Measurements from ENCODE around the gene CTRB2.

- TF ChIP-seq CTCF (IDR thresholded peaks at IDR 0.05; ENCODE audit: control extremely low read depth in 1 of 3, insufficient read depth in 1 of 3, low read depth in 1 of 3, low read length in 3 of 3) (0 out of 4 replicates have a peak, but pooled peaks of 1 of the 3 experiments have one; percentile 5), JUN (IDR thresholded peaks at IDR 0.05; ENCODE audit: low read depth, low read length) (peak; percentile 94), TEAD4 (IDR thresholded peaks at IDR 0.05; ENCODE audit: low read depth, low read length) (peak; percentile 61; the same call in 1 of the 2 replicates), HDAC2 (IDR thresholded peaks at IDR 0.05; ENCODE audit: borderline replicate concordance in 1 of 2, low read depth in 2 of 2, low read length in 2 of 2) (no peak), ATF3 (IDR thresholded peaks at IDR 0.05; ENCODE audit: insufficient read depth, low read depth, low read length) (no peak), TAF7 (optimal IDR thresholded peaks at IDR 0.05; ENCODE audit: borderline replicate concordance, low read depth, low read length) (peak; percentile 27), MAFK (IDR thresholded peaks at IDR 0.05; ENCODE audit: low read depth, low read length) (no peak), RAD21 (IDR thresholded peaks at IDR 0.05 in 1 of 2, conservative IDR thresholded peaks at IDR 0.05 in 1 of 2; ENCODE audit: low read depth in 2 of 2, low read length in 2 of 2) (0 out of 4 replicates have a peak, but pooled peaks of 1 of the 2 experiments have one; percentile 1)
- TF ChIP-seq, protein P1, sequence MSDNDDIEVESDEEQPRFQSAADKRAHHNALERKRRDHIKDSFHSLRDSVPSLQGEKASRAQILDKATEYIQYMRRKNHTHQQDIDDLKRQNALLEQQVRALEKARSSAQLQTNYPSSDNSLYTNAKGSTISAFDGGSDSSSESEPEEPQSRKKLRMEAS (IDR thresholded peaks at IDR 0.05): 0 out of 2 replicates have a peak, but pooled peaks have one; percentile 19
Observed at GRCh38 chr16:75244844-75245758, 38.1 kb upstream of the CTRB2 start.
